ENCODE measurements around the gene CCT8L2.
"Not testable (repeated sequence)": the region's sequence is repeated elsewhere in the genome, so short reads cannot be mapped to it uniquely, and the experiment has no call there.

Gene CCT8L2

GRCh38 chr22:16592710-16593109 lies at the start of gene CCT8L2:
CCT8L2 (minus strand) TSS chr22:16592810; CDS start chr22:16592550, 260 bp downstream.
- DNase-seq = not testable (repeated sequence)

- DNase-seq = not testable (repeated sequence)
Measured at GRCh38 chr22:16635442-16635841, 42.8 kb upstream of the CCT8L2 start.

GRCh38 chr22:16634092-16634491 lies 41.5 kb upstream of the CCT8L2 start:
- DNase-seq = not testable (repeated sequence)

GRCh38 chr22:16628476-16628875 lies 35.9 kb upstream of the CCT8L2 start:
- DNase-seq = not testable (repeated sequence)

GRCh38 chr22:16625018-16625417 lies 32.4 kb upstream of the CCT8L2 start:
- DNase-seq = not testable (repeated sequence)

- not testable (repeated sequence) for DNase-seq
Measured at GRCh38 chr22:16623595-16623994, 31.0 kb upstream of the CCT8L2 start.

GRCh38 chr22:16617516-16617915 lies 24.9 kb upstream of the CCT8L2 start:
- not testable (repeated sequence) for DNase-seq

GRCh38 chr22:16616390-16616938 lies 23.9 kb upstream of the CCT8L2 start:
- not testable (repeated sequence) for DNase-seq

GRCh38 chr22:16615606-16616245 lies 23.1 kb upstream of the CCT8L2 start:
- DNase-seq = not testable (repeated sequence)

- no peak for DNase-seq
Measured at GRCh38 chr22:16609548-16610261, 17.1 kb upstream of the CCT8L2 start.

GRCh38 chr22:16608931-16609330 lies 16.3 kb upstream of the CCT8L2 start:
- no peak for DNase-seq

- DNase-seq = not testable (repeated sequence)
Measured at GRCh38 chr22:16604257-16604998, 11.8 kb upstream of the CCT8L2 start.

- not testable (repeated sequence) for DNase-seq
Measured at GRCh38 chr22:16603770-16604242, 11.2 kb upstream of the CCT8L2 start.

- no peak for DNase-seq
Measured at GRCh38 chr22:16603448-16603768, 10.8 kb upstream of the CCT8L2 start.

GRCh38 chr22:16602728-16603447 lies 10.3 kb upstream of the CCT8L2 start:
- DNase-seq = not testable (repeated sequence)

GRCh38 chr22:16602224-16602727 lies 9.7 kb upstream of the CCT8L2 start:
- DNase-seq = not testable (repeated sequence)

GRCh38 chr22:16601437-16602223 lies 9.0 kb upstream of the CCT8L2 start:
- DNase-seq = no peak

GRCh38 chr22:16600644-16601436 lies 8.2 kb upstream of the CCT8L2 start:
- DNase-seq = not testable (repeated sequence)

- not testable (repeated sequence) for DNase-seq
Measured at GRCh38 chr22:16599648-16600047, 7.0 kb upstream of the CCT8L2 start.

GRCh38 chr22:16595251-16595650 lies 2.6 kb upstream of the CCT8L2 start:
- DNase-seq = not testable (repeated sequence)

GRCh38 chr22:16594026-16594425 lies 1.4 kb upstream of the CCT8L2 start:
- DNase-seq = no peak
